Lung (tissue), 12 donors: ENCODE results near the gene ANKRD31. TPM values are rescaled to one million over a fixed set of nuclear protein-coding genes. Genes with fewer than 3 reads are reported as not detected.
A peak's percentile ranks its signal among the peaks of the same experiment; 100 is the strongest.

ENCODE experiments used
- ATAC-seq: fragments of 200-7000 bp; cut with Tn5 transposase; one replicate; pipeline ENCODE4 v1.9.1; 2020; ENCODE audit warnings: moderate number of reproducible peaks; ENCODE audit not compliant: insufficient read depth, low FRiP score
- DNase-seq, 3 donors: peaks; one replicate each; pipeline ENCODE4 v3.0.0-alpha.2; 2013 to 2017
- H3K27ac ChIP-seq, 2 donors: one replicate each; pipeline ENCODE4 v1.5.1; 2013; ENCODE audit warnings: mild to moderate bottlenecking in 2 of 2, moderate library complexity in 2 of 2, control low read depth in 1 of 2, inconsistent platforms in 1 of 2, low read depth in 1 of 2, low read length in 1 of 2
- H3K27me3 ChIP-seq, 3 donors: one replicate each; pipeline ENCODE4 v1.5.1; 2013; ENCODE audit warnings: low read length in 2 of 3; ENCODE audit not compliant: control insufficient read depth in 3 of 3, insufficient read depth in 3 of 3
- H3K36me3 ChIP-seq, 4 donors: one replicate each; pipeline ENCODE4 v1.5.1; 2013; ENCODE audit warnings: low read length in 4 of 4, mild to moderate bottlenecking in 1 of 4, moderate library complexity in 1 of 4; ENCODE audit not compliant: control insufficient read depth in 4 of 4, insufficient read depth in 4 of 4
- H3K4me1 ChIP-seq, 5 donors: one replicate each; pipeline ENCODE4 v1.5.1; 2013; ENCODE audit warnings: low read length in 5 of 5, mild to moderate bottlenecking in 2 of 5, moderate library complexity in 1 of 5; ENCODE audit not compliant: control insufficient read depth in 5 of 5, insufficient read depth in 5 of 5
- H3K4me3 ChIP-seq: one replicate; pipeline ENCODE4 v1.5.1; 2013; ENCODE audit warnings: mild to moderate bottlenecking, control low read depth, moderate library complexity
- H3K9ac ChIP-seq, 2 donors: one replicate each; pipeline ENCODE4 v1.5.1; 2013; ENCODE audit warnings: low read length in 2 of 2, control low read depth in 1 of 2; ENCODE audit not compliant: insufficient read depth in 1 of 2
- H3K9me3 ChIP-seq, 4 donors: one replicate each; pipeline ENCODE4 v1.5.1; 2013; ENCODE audit warnings: low read length in 3 of 4, mild to moderate bottlenecking in 1 of 4, moderate library complexity in 1 of 4; ENCODE audit not compliant: control insufficient read depth in 4 of 4, insufficient read depth in 3 of 4
- WGBS, 2 donors: extraction: QIAGEN DNeasy Blood & Tissue Kit; methylation state at CpG; one replicate each; pipeline ENCODE4 v1.1.7; 2013; 5-methylcytosine and 5-hydroxymethylcytosine counted together
- polyA plus RNA-seq, 2 donors: library from polyadenylated mRNA; stranded (reverse); fragments of 200-250 nt; gene quantifications; one replicate each; pipeline ENCODE4 v1.2.1, GENCODE V29; 2013
- total RNA-seq, 2 donors: library from RNA; depleted of rRNA in 1 of 2; stranded (reverse); fragments of >200 nt in 1 of 2; gene quantifications; one replicate each; pipeline ENCODE4 v1.2.1, GENCODE V29; 2014 to 2021
- TF ChIP-seq, protein P1 (sequence below): IDR thresholded peaks from 2 replicates; pipeline ENCODE4 v1.5.1; 2012; ENCODE audit warnings: mild to moderate bottlenecking; ENCODE audit errors: control extremely low read depth, extremely low read depth
- donor health status: control.
- donor health status: control.
- donor health status: Bipolar disorder and iron deficiency.
- donor health status: healthy.
- donor health status: DM: yes; HTN: yes; CAD: no.

ANKRD31 gene
- total and polyA plus RNA-seq, 4 donors, result 0.06 to 0.51 (median 0.16) TPM

DNA sequence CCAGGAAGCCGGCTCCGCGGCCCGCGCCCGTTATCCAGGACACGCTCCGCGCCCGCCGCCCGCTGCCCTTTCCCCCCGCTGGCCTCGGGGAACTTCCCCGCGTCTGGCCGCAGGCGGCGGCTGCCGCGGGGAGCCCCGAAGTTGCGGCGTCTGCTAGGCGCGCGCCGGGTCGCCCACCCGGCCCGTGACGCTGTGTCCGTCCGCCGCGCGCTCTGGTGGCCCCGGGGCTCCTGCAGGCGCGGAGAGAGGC lies 183.7 kb downstream of the ANKRD31 start:
- Histone ChIP-seq H3K9ac (no peak overlapping the region), H3K36me3 (no peaks in the 10 kb centered on the region), H3K9me3 (peaks cover 0 to 3% (median 0%) of the 10 kb centered on the region in 4 donors), H3K4me3 (peak overlapping the region; percentile 90), H3K27me3 (peaks cover 0 to 3% (median 0%) of the 10 kb centered on the region in 3 donors), H3K27ac (peak overlapping the region; percentile 61 to 81), H3K4me1 (peaks cover 0 to 12% (median 3%) of the 10 kb centered on the region in 5 donors)
- ATAC-seq, result no peak
- TF ChIP-seq, protein P1, sequence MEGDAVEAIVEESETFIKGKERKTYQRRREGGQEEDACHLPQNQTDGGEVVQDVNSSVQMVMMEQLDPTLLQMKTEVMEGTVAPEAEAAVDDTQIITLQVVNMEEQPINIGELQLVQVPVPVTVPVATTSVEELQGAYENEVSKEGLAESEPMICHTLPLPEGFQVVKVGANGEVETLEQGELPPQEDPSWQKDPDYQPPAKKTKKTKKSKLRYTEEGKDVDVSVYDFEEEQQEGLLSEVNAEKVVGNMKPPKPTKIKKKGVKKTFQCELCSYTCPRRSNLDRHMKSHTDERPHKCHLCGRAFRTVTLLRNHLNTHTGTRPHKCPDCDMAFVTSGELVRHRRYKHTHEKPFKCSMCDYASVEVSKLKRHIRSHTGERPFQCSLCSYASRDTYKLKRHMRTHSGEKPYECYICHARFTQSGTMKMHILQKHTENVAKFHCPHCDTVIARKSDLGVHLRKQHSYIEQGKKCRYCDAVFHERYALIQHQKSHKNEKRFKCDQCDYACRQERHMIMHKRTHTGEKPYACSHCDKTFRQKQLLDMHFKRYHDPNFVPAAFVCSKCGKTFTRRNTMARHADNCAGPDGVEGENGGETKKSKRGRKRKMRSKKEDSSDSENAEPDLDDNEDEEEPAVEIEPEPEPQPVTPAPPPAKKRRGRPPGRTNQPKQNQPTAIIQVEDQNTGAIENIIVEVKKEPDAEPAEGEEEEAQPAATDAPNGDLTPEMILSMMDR, result no peak
- DNase-seq, result no peak
- 0 to 1% methylated on average over 20 to 40 of the region's 40 CpGs for WGBS, 2 donors

DNA sequence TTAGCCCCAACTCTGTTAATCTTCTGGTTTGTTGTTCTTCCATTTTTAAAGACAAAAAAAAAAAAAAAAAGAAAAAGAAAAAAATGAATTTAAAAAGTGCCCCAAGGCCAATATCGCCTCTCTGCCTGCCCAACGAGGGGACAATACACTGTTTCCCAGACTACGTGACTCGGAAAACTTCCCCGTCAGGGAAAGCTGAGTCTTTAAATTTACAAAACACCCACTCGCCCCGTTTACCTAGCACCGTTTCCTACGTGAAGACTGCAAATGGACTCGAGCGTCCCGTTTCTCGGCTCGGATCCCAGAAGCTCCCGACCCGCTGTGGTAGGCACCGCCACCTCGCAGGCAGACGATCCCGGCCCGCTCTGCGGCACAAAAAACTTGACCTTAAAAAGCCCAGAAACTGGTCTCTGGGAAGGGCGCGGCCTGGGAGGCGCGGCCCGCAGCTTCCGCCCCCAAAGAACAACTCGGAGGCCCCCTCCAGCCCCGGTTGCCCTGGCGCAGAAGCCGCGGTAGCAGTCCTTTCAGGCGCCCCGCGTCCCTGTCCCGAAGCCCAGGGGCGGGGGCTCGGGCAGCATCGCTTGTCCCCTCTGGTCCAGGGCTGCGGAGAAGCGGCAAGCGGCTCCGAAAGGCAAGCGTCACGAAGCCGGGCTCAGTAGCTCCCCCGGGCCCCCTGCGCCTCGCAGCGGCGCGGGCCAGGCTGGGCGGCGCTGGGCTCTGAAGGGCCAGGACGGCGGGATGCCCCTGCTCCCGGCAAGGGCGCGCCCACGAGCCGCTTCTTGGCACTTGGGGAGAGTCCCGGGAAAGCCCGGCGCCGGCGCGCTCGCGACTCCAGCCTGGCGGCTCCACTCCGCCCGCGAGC lies 184.3 kb downstream of the ANKRD31 start, which contains the start of gene GCNT4:
TSS of gene GCNT4 (minus strand) at position 367 of the 862 bp plus-strand sequence. CDS start 22,521 bp downstream, outside the sequence.
- Histone ChIP-seq H3K9me3 (peaks cover 0 to 3% (median 0%) of the 10 kb centered on the region in 4 donors), H3K4me3 (peak within 1 kb of the TSS; percentile 90), H3K27me3 (peaks cover 0 to 3% (median 0%) of the 10 kb centered on the region in 3 donors), H3K4me1 (peaks cover 0 to 12% (median 3%) of the 10 kb centered on the region in 5 donors), H3K27ac (peak within 1 kb of the TSS; percentile 61 to 81), H3K36me3 (no peaks in the 10 kb centered on the region), H3K9ac (peak within 1 kb of the TSS; percentile 21 to 34)
- DNase-seq (peak; percentile 59 to 72 (median 66)), ATAC-seq (peak; percentile 54)
- 1 to 2% methylated on average over 50 to 74 of the region's 74 CpGs for WGBS, 2 donors
- TF ChIP-seq, protein P1, result no peak

DNA sequence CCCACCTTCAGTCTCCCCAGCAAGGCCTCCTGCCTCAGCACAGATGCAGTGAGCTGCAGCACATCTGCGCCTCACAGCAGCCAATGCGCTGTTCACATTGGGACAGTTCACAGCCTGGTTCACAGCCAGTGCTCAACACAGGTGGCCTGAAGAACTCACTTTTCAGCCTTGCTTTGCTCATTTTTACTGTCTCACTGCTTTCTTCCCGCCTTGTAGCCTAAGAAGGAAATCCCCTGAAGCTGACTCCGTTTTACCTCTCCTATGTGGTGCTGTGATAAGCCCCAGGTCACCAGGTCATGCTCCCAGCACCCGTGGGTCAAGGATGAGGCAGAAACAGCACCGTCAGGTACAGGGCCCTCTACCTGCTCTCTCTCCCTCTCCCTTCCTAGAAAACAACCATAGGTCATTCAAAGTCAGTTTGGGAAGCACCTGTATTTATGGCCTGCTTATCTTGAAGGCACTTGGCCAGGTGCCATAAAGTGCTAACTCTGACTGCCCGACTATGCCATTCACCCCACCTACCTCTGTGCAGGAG lies 185.4 kb downstream of the ANKRD31 start:
- Histone ChIP-seq H3K4me3 (no peak overlapping the region), H3K9ac (no peak overlapping the region), H3K27ac (no peak overlapping the region), H3K9me3 (peaks cover 0 to 3% (median 0%) of the 10 kb centered on the region in 4 donors), H3K4me1 (peaks cover 0 to 12% (median 3%) of the 10 kb centered on the region in 5 donors), H3K36me3 (no peaks in the 10 kb centered on the region), H3K27me3 (peaks cover 0 to 3% (median 0%) of the 10 kb centered on the region in 3 donors)
- DNase-seq (no peak), ATAC-seq (no peak)
- TF ChIP-seq, protein P1, result no peak
- WGBS, 2 donors, result 69 to 75% methylated on average over 7 of the region's 7 CpGs
